H1 (cell line): ENCODE results near the gene SLIT3.

Experiments
- ATF3 ChIP-seq: IDR thresholded peaks from 2 replicates; pipeline ENCODE4 v1.6.1; 2011; ENCODE audit warnings: low read depth, mild to moderate bottlenecking, low read length; ENCODE audit not compliant: insufficient read depth
- CEBPB ChIP-seq: IDR thresholded peaks from 2 replicates; pipeline ENCODE4 v1.6.1; 2012; ENCODE audit warnings: low read depth, low read length
- CHD2 ChIP-seq: IDR thresholded peaks from 2 replicates; pipeline ENCODE4 v1.6.1; 2012; ENCODE audit warnings: low read length, improper control_type of control experiment
- EP300 ChIP-seq, 2 experiments: IDR thresholded peaks; 1 replicate in 1 of 2; 2 replicates in 1 of 2; pipeline ENCODE4 v1.6.1; 2011 to 2012; ENCODE audit warnings: low read depth in 2 of 2, low read length in 2 of 2, mild to moderate bottlenecking in 2 of 2, borderline replicate concordance in 1 of 2, inconsistent platforms in 1 of 2, moderate library complexity in 1 of 2
- EZH2 ChIP-seq: fragments of 200-600 bp; sonication (generic); IDR thresholded peaks from 2 replicates; pipeline ENCODE4 v1.7.1; 2012; ENCODE audit warnings: low read depth, mild to moderate bottlenecking, moderate library complexity, low read length, inconsistent platforms; ENCODE audit not compliant: severe bottlenecking
- MAFK ChIP-seq: IDR thresholded peaks from 2 replicates; pipeline ENCODE4 v1.6.1; 2012; ENCODE audit warnings: low read depth, mild to moderate bottlenecking, improper control_type of control experiment, low read length
- SP4 ChIP-seq: IDR thresholded peaks from 2 replicates; pipeline ENCODE4 v1.6.1; 2012; ENCODE audit warnings: low read length, inconsistent platforms
- SRF ChIP-seq: IDR thresholded peaks from 2 replicates; pipeline ENCODE4 v1.6.1; 2011; ENCODE audit warnings: mild to moderate bottlenecking, low read depth, low read length, moderate library complexity
- TAF1 ChIP-seq: IDR thresholded peaks from 2 replicates; pipeline ENCODE4 v1.6.1; 2011; ENCODE audit warnings: mild to moderate bottlenecking, low read depth, low read length

GRCh38 chr5:168790002-168790635 is 510.8 kb downstream of the SLIT3 start:
- TF ChIP-seq EP300 (IDR thresholded peaks at IDR 0.05; ENCODE audit: borderline replicate concordance in 1 of 2, low read depth in 2 of 2, low read length in 2 of 2) (no peak), CEBPB (no peak), MAFK (no peak), CHD2 (no peak), ATF3 (no peak), SRF (no peak), SP4 (no peak), EZH2 (no peak), TAF1 (no peak)
